NCI-H1694 treated with DMSO at 0.1 percent for 48 hours (cell line): ENCODE results near the gene MBD2.
A peak's percentile ranks its signal among the peaks of the same experiment; 100 is the strongest.

ENCODE experiments used
- DNase-seq: peaks from one replicate; lab custom pipeline; 2025; lab: John Stamatoyannopoulos, UW

Gene MBD2

GRCh38 chr18:54193786-54194185 lies 30.7 kb downstream of the MBD2 start:
- DNase-seq = no peak

DNA sequence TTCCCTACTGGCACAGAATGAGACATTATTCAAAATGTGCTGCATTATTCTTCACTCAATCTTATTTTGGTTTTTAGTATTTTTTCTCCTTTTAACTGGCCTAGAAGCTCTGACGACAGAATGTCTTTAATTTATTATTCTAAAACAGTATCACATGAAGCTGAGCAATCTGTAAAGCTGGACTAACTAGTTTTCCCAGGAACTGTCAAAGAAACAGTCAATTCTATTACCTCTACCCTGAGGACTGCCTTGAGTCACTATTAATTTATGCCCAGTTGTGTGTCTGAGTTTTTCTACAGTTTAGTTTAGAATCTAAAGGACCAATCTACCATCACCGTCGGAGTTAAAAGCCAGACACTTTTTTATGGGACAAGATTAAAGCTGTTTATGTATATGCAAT lies 31.6 kb downstream of the MBD2 start:
- DNase-seq = no peak

DNA sequence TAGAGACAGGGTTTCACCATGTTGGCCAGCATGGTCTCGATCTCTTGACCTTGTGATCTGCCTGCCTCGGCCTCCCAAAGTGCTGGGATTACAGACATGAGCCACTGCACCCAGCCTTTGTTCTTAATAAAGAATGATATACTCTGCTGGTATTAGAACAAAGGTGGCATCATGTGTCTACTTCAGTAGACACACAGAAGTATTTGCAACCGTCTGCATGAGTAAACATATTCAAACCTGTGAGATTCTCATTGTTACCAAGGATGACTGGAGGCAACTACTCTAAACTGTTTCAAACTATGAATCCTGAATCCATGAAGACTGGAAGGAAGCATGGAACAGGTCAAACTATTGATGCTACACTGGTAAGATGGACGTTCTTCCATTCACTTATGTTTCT lies 32.1 kb downstream of the MBD2 start:
- DNase-seq = no peak

DNA sequence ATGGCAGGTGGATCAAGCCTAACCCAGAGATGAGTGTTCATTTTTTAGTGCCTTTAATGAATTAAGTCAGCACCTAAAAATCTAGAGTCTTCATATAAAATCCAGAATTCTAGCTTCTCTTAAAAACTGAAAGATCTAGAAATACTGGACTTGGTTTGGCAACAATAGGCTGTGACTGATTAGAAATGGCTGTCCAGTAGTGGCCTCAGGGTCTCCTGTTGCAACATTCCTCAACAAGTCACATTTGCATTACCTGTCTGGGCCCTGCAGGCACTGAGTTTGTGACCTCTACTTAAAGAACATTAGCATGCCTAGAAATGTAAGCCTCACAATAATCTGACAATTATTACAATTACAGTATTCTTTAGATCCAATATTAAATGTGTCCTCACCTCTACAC lies 33.1 kb downstream of the MBD2 start:
- no peak for DNase-seq

DNA sequence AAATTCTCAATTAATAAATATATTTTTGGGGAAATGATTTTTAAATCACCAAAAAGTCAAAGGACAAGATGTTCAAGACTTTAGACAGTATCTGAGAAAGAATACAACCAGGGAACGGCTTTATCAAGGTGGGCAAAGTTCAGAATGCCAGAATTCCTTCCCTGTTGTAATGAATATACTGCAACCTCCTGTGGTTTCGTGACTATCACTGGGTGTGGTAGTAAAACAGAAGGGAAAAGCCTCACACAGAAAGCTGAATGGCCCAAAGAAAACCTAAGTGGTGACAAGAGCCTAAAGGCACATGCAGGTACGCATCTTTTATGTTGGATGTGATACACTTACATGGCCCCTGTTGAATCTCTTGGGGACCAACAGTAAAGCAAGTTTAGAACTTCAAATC lies 37.1 kb downstream of the MBD2 start:
- DNase-seq = no peak

DNA sequence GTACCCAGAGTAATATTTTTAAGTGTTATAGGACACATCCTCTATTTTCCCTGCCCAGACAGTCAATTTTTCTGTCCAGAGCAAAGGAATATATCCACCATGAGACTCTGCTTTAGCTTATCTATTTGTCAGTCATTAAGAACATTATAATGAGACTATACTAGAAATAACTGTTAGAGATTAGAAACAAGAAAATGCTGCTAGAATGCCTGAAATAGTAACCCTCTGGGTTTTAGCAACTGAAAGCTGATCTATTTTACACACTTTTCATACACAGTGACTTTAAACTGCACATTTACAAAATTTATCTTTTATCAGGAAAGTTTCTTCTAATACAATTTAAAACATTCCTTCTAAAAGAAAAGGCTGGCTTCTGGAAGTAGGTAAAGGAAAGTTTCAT lies 39.6 kb downstream of the MBD2 start:
- no peak for DNase-seq

DNA sequence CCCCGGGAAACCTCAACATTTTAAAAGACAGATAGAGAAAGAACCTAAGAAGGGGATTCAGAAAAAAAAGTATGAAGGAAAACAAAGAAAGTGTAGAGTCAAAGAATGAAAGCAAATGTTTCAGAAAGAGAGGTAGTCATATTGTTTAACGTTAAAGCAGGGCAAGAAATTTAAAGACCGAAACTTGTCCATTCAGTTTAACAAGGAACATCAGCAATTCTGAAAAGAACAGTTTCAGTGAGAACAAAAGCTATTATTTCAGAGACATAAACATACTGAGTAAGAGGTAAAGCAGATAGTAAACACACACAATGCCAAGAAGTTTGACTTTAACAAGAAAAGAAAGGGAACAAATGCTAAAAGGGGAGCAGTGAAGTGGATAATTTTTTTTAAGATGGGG lies 41.1 kb downstream of the MBD2 start:
- no peak for DNase-seq

DNA sequence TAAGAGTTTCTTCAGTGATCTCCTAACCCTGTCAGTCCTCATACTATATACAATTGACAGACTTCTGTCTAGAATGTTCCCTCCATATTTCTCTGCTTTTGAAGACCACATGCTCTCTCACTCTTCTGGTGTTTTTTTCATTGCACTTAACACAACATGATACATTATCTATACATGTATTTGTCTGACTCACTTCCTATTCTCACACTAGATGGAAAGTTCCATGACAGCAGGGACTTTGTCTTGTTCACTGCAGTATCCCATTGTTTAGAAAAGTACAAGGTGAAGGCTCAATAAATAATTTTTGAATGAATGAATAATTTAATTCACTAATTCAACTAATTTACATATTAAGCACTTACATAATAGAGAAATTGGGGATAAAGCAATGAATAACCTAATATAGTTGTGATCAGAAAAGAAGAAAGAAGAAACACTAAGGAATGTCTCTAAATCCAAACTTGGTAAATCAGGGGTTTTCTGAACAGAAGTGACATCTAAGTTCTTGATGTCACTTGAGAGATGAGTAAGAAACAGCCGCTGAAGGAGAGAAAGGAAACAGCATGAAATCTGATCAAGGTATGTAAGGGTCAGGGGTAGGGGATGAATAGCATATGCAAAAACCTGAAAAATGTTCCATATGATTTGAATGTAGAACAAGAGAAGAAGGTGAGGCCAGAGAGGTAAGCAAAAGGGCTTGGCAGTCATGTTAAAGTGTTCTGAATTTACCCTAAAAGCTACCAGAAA lies 42.4 kb downstream of the MBD2 start:
- no peak for DNase-seq

DNA sequence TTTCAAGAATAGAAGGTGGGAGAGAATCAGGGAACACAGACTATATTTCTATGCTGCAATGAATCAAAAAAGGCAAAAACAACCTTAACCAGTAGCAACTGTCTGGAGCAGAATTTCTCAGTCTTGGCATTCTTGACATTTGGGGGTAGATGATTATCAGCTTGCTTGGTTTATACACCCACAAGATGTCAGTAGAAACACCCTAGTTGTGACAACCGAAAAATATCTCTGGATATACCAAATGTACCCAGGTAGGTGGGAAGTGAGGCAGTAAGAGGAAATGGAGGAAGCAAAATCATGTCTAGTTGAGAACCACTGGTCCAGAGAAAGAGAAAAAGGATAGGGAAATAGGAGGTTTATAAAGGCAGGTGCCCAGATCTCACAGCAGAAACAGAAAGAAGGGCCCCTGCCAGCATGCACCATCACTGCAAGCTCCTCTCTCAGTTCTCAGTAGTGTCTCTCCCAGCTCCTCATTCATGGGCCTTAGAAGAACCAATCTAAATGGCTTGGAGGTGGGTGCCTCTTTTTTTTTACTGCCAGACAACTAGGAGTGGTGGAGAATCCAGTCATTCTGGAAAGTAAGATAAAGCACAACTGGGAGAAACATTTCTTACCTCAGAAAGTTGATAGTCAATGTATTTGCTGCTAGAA lies 50.4 kb downstream of the MBD2 start:
- DNase-seq = no peak

- no peak for DNase-seq
Measured at GRCh38 chr18:54173250-54173649, 51.2 kb downstream of the MBD2 start.

GRCh38 chr18:54169431-54170403 lies 54.8 kb downstream of the MBD2 start:
- DNase-seq = no peak

- peak; percentile 1 for DNase-seq
Measured at GRCh38 chr18:54165450-54165849, 59.0 kb downstream of the MBD2 start.

DNA sequence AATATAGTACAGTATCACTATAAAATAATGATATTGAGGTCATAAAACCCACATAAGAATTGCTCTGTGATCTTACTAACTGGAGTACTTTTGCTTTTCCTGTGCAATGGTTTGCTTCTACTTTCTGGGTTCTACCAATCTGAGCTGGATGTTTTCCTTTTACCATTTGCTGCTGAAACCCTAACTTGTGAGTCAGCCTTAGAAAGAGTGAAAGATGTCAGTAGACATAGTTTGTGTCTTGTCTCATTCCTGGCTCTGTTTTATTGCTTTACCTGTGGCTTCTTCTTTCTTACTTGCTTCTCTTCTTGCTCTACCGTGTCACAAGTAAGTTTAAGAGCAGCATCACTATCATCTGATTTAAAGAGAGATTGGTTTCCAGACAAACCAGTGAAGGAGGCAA lies 61.0 kb downstream of the MBD2 start:
- DNase-seq = no peak

DNA sequence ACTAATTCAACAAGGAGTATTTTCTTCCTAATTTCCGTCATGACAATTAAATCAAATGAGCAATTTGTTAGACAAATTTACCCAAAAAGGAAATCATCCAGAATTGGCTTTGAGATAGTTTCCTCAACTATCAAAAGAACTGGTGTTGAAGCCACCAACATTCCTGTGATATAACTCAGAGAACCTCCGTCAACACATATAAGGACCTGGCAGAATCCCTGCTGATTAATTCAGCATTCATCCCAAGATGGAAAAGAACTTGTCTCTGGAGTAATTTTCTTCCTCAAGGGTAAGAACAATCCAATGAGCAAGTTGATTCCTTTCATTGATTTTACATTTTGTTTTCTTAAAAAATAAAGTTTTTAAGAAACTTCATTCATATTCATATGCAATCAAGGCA lies 62.0 kb downstream of the MBD2 start:
- DNase-seq = no peak

DNA sequence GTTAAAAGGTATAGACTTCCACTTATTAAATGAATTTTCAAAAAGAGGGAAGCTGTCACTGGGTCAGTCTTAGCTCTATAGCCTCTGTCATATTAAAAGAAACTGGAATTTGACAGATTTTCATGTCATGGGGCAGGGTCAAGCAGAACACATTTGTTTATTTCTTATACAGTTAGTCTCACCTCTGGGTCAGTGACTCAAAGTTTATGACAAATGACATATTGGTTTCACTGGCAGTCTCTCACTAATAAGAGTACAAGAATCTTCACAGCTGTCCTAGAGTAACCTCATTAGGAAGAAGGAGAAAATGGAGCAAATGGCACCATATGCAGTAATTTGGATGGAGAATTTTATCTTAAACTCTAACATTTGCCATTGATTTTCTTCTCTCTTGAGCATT lies 63.2 kb downstream of the MBD2 start:
- no peak for DNase-seq

DNA sequence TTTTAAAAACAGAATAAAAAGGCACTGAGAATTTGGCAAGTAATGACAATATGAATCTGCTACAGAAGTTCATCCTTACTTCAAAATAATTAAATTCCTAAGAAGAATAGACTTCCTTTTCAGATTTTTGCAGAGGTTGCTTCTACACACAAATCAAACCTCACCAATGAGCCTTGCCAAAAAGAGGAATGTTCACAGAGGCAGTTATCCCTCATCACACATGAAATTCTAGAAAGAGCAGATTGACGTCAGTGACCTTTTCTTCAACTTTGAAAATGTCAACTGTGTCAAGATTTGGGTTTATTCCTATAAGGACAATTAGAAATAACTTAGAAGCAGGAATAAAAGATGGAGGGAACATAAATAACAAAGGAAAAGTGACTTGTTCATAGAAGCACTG lies 64.6 kb downstream of the MBD2 start:
- no peak for DNase-seq

DNA sequence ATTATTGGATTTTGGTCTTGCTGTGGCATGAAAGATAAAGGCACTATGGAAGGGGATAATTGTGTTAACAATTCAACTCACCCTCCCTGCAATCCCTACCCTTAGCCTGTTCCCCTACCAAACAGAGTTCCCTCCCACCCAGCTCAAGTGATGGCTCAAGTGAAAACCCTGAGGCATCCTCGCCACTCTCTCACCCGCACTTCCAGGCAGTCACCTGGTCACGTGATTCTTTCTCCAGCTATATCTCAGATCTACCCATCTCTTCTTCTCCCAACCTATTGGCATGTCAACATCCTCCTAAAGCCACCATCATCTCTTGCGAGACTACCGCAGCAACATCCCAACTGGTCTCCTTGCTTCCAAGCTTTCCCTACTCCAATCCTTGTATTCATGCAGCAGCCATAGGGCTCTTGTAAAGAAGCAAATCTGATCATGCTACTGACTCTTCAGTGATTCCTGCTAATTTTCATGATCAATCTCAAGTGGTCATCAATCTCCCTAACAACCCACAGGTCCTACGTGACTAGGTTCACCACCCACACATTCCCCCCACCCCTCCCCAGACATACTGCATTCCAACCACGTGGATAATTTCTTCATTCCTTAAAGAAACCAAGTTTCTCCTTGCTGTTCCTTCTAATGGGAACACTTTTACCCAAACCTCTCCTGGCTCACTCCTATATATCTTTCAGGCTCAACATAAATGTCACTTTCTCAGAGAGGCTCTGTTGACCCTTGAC lies 66.7 kb downstream of the MBD2 start:
- no peak for DNase-seq

GRCh38 chr18:54155412-54155811 lies 69.1 kb downstream of the MBD2 start:
- DNase-seq = no peak

DNA sequence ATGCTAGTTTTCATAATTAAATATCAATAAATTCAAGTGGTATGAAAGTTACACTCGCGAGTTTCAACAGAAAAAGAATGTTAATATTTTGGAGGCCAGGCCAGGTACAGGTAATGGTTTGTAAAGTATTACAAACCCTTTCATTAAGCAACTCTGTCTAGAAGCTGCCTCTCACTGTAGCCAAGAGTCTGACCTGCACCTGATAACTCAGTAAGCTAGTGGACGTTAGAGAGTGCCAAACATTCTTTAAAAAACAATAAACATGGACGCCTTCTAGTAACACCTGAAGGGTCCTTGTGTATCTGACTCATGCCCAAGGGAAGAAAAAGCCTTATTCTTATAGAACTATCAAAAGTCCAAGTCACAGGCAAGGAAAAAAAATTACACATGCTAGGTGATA lies 70.2 kb downstream of the MBD2 start:
- DNase-seq = no peak

GRCh38 chr18:54151376-54151775 lies 73.1 kb downstream of the MBD2 start:
- DNase-seq = no peak

DNA sequence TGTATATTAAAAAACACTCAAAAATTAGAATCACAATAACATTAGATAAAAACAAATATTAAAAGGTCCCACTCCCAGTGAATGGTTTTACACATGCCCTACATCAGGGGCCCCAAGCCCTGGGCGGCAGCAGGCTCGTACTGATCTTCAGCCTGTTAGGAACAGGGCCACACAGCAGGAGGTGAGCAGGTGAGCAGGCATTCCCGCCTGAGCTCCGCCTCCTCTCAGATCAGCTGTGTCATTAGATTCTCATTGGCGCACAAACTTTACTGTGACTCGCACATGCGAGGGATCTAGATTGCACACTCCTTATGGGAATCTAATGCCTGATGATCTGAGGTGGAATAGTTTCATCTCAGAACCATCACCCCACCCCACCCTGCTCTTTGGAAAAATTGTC lies 74.2 kb downstream of the MBD2 start:
- DNase-seq = no peak

DNA sequence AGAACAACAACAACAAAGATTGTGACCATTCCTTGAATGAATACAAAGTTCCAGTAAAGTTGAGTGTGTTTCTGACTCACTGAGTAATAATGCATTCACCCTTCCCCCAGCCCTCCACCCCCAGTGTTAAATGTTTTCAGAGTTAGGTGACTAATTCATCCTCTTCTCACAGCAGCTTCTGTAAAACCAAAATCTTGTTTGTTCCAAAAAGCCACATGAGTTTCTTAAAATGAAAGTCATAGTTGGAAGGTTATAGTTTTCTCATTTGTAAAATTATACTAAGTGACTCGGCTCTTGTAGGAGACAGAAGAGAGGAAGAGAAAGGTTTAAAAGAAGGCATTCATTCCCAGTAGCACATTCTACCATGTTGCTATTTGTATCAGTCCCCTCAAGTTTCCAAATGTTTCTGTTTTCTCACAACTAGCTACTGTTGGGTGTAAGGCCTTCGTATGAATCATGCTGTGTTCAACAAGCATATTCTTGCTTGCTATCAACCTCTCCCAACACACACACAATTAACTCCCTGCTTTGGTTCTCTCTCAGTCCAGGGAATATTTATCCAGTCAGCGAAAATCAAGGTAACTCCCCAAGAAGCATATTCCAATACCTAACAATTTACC lies 75.3 kb downstream of the MBD2 start:
- DNase-seq = no peak
